CD4-positive, alpha-beta T cell (primary cell): ENCODE measurements around the gene UBALD1. TPM values are rescaled to one million over a fixed set of nuclear protein-coding genes. Genes with fewer than 3 reads are reported as not detected.

Source experiments
- ATAC-seq: fragments of 200-7000 bp; cut with Tn5 transposase; one replicate; pipeline ENCODE4 v1.10.0; 2022; ENCODE audit warnings: mild to moderate bottlenecking; ENCODE audit not compliant: poor library complexity
- CTCF ChIA-PET: fragments of 350-600 bp; sonication (Branson Sonifier 250); formaldehyde crosslinking; loops from one replicate; lab custom pipeline; 2021; ENCODE audit warnings: antibody characterized with exemption, inconsistent platforms; lab: Charles Lee
- POLR2A ChIA-PET: fragments of 350-600 bp; sonication (Branson Sonifier 250); formaldehyde crosslinking; loops from one replicate; lab custom pipeline; 2021; ENCODE audit warnings: antibody characterized with exemption, inconsistent platforms; lab: Charles Lee
- DNase-seq, 14 experiments: peaks; one replicate each; pipeline ENCODE4 v3.0.0-alpha.2; 2013 to 2020; ENCODE audit warnings: mixed read lengths in 2 of 14
- H3K27ac ChIP-seq, 2 donors: one replicate each; pipeline versions ENCODE4 v1.5.1 to v1.7.0; 2013; ENCODE audit warnings: low read length in 2 of 2, low read depth in 1 of 2, mild to moderate bottlenecking in 1 of 2
- H3K27me3 ChIP-seq, 2 experiments: 1 replicate in 1 of 2; 2 replicates in 1 of 2; pipeline versions ENCODE4 v1.6.1 to v1.7.0; 2013; ENCODE audit warnings: low read length in 2 of 2, control low read depth in 1 of 2, mild to moderate bottlenecking in 1 of 2, moderate library complexity in 1 of 2; ENCODE audit not compliant: insufficient read depth in 2 of 2, control insufficient read depth in 1 of 2
- H3K36me3 ChIP-seq: one replicate; pipeline ENCODE4 v1.6.1; 2013; ENCODE audit warnings: low read length, control low read depth; ENCODE audit not compliant: insufficient read depth
- H3K4me1 ChIP-seq: one replicate; pipeline ENCODE4 v1.6.1; 2013; ENCODE audit warnings: low read length, control low read depth; ENCODE audit not compliant: insufficient read depth
- H3K4me3 ChIP-seq: one replicate; pipeline ENCODE4 v1.5.1; 2013; ENCODE audit warnings: mild to moderate bottlenecking, low read length, moderate library complexity
- H3K9me3 ChIP-seq, 2 experiments: 1 replicate in 1 of 2; 2 replicates in 1 of 2; pipeline versions ENCODE4 v1.6.1 to v1.7.0; 2013; ENCODE audit warnings: low read length in 2 of 2, mild to moderate bottlenecking in 2 of 2, control low read depth in 1 of 2, moderate library complexity in 1 of 2; ENCODE audit not compliant: control insufficient read depth in 1 of 2, insufficient read depth in 1 of 2
- H3K27ac Mint-ChIP-seq: one replicate; pipeline ENCODE4 v1.8.0; 2020; ENCODE audit warnings: mixed read lengths
- H3K27me3 Mint-ChIP-seq: one replicate; pipeline ENCODE4 v1.8.0; 2021; ENCODE audit warnings: mixed read lengths
- H3K36me3 Mint-ChIP-seq: one replicate; pipeline ENCODE4 v1.8.0; 2021; ENCODE audit warnings: low read depth, mixed read lengths
- H3K4me1 Mint-ChIP-seq: one replicate; pipeline ENCODE4 v1.8.0; 2021; ENCODE audit warnings: low read depth, mixed read lengths
- H3K4me3 Mint-ChIP-seq: one replicate; pipeline ENCODE4 v1.8.0; 2020; ENCODE audit warnings: mild to moderate bottlenecking, mixed read lengths
- H3K9me3 Mint-ChIP-seq: one replicate; pipeline ENCODE4 v1.8.0; 2020; ENCODE audit warnings: mixed read lengths
- intact Hi-C, 2 experiments: fragments of 100-400 bp; cut with DNase I in 1 of 2; cut with micrococcal nuclease in 1 of 2; formaldehyde crosslinking; loops; one replicate each; pipeline versions ENCODE4 v1.15.1 to v1.9.0; 2023 to 2025; cut with DNase I, micrococcal nuclease
- total RNA-seq, 174 experiments: library from RNA in 2 of 174; stranded (reverse) in 2 of 174; gene quantifications; one replicate each; pipeline ENCODE4 v1.2.3 and lab custom pipeline; 2021 to 2026
- TF ChIP-seq, protein P1 (sequence below): fragments of 200-600 bp; IDR thresholded peaks from one replicate; pipeline ENCODE4 v1.8.0; 2022; ENCODE audit warnings: antibody characterized with exemption, mild to moderate bottlenecking

Gene UBALD1
- total RNA-seq, 2 experiments from 2014 or later, result 17.5 to 19.3 TPM

GRCh38 chr16:4634768-4635167, 20.1 kb upstream of the UBALD1 start:
- no peaks in the 10 kb centered on the region for H3K27me3 Mint-ChIP-seq
- no peak overlapping the region for H3K27ac Mint-ChIP-seq
- H3K36me3 Mint-ChIP-seq, result peaks cover 28% of the 10 kb centered on the region
- peaks cover 17% of the 10 kb centered on the region for H3K4me1 Mint-ChIP-seq
- H3K4me3 Mint-ChIP-seq, result no peak overlapping the region
- ChIA-PET POLR2A (interaction anchor here (0.7 kb wide), 1 partner anchor 9 kb away, joined by 4 read pairs; no protein-coding TSS in a partner anchor), CTCF (interaction anchor here (2.6 kb wide), 1 partner anchor 11 kb away, joined by 8 read pairs; the partner anchor contains the start of gene MGRN1)
- Histone ChIP-seq H3K27ac (no peak overlapping the region), H3K9me3 (no peaks in the 10 kb centered on the region), H3K27me3 (no peaks in the 10 kb centered on the region), H3K4me1 (peaks cover 2% of the 10 kb centered on the region), H3K4me3 (no peak overlapping the region), H3K36me3 (peaks cover 31% of the 10 kb centered on the region)
- TF ChIP-seq, protein P1, sequence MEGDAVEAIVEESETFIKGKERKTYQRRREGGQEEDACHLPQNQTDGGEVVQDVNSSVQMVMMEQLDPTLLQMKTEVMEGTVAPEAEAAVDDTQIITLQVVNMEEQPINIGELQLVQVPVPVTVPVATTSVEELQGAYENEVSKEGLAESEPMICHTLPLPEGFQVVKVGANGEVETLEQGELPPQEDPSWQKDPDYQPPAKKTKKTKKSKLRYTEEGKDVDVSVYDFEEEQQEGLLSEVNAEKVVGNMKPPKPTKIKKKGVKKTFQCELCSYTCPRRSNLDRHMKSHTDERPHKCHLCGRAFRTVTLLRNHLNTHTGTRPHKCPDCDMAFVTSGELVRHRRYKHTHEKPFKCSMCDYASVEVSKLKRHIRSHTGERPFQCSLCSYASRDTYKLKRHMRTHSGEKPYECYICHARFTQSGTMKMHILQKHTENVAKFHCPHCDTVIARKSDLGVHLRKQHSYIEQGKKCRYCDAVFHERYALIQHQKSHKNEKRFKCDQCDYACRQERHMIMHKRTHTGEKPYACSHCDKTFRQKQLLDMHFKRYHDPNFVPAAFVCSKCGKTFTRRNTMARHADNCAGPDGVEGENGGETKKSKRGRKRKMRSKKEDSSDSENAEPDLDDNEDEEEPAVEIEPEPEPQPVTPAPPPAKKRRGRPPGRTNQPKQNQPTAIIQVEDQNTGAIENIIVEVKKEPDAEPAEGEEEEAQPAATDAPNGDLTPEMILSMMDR, result no peak
- DNase-seq, result no peak
- no peak for ATAC-seq
- intact Hi-C loops, result no loop called here
- no peaks in the 10 kb centered on the region for H3K9me3 Mint-ChIP-seq

- no peak overlapping the region for H3K27ac ChIP-seq
- Mint-ChIP-seq H3K4me1 (peaks cover 11% of the 10 kb centered on the region), H3K36me3 (peaks cover 30% of the 10 kb centered on the region), H3K9me3 (no peaks in the 10 kb centered on the region), H3K4me3 (no peak overlapping the region), H3K27me3 (no peaks in the 10 kb centered on the region), H3K27ac (no peak overlapping the region)
- CTCF ChIA-PET, result interaction anchor here (2.6 kb wide), 1 partner anchor 10 kb away, joined by 8 read pairs; the partner anchor contains the start of gene MGRN1
- H3K4me3 ChIP-seq, result no peak overlapping the region
- TF ChIP-seq, protein P1, result no peak
- intact Hi-C loops, result no loop called here
- POLR2A ChIA-PET, result no interaction called here
- ATAC-seq (no peak), DNase-seq (no peak)
- H3K4me1 ChIP-seq, result no peaks in the 10 kb centered on the region
- no peaks in the 10 kb centered on the region for H3K27me3 ChIP-seq
- peaks cover 28% of the 10 kb centered on the region for H3K36me3 ChIP-seq
- H3K9me3 ChIP-seq, result no peaks in the 10 kb centered on the region
These were observed 19.4 kb upstream of the UBALD1 start for GRCh38 chr16:4633910-4634635.

GRCh38 chr16:4631444-4631843, 16.8 kb upstream of the UBALD1 start:
- Histone ChIP-seq H3K36me3 (peaks cover 21% of the 10 kb centered on the region), H3K9me3 (no peaks in the 10 kb centered on the region), H3K27me3 (no peaks in the 10 kb centered on the region), H3K4me1 (peaks cover 6% of the 10 kb centered on the region), H3K27ac (no peak overlapping the region), H3K4me3 (no peak overlapping the region)
- intact Hi-C loops, result no loop called here
- ChIA-PET CTCF (no interaction called here), POLR2A (no interaction called here)
- peaks cover 16% of the 10 kb centered on the region for H3K4me1 Mint-ChIP-seq
- TF ChIP-seq, protein P1, result no peak
- DNase-seq, result no peak
- no peak for ATAC-seq
- H3K9me3 Mint-ChIP-seq, result no peaks in the 10 kb centered on the region
- no peaks in the 10 kb centered on the region for H3K27me3 Mint-ChIP-seq
- peaks cover 31% of the 10 kb centered on the region for H3K36me3 Mint-ChIP-seq
- no peak overlapping the region for H3K4me3 Mint-ChIP-seq
- H3K27ac Mint-ChIP-seq, result no peak overlapping the region
